WERI-Rb-1 (cell line): ENCODE data around the gene ZNF138.
"Not testable (repeated sequence)": the region's sequence is repeated elsewhere in the genome, so short reads cannot be mapped to it uniquely, and the experiment has no call there.

Experiments used
- DNase-seq: peaks from one replicate; pipeline ENCODE4 v3.0.0-alpha.2; 2020
- H3K27ac ChIP-seq: fragments of 250-450 bp; sonication (Bioruptor Pico); 2 replicates; pipeline ENCODE4 v1.5.1; 2020; ENCODE audit warnings: mild to moderate bottlenecking, moderate library complexity
- H3K27me3 ChIP-seq: fragments of 250-450 bp; sonication (Bioruptor Pico); 2 replicates; pipeline ENCODE4 v1.5.1; 2021; ENCODE audit warnings: mild to moderate bottlenecking, low read depth, moderate library complexity; ENCODE audit not compliant: insufficient read depth, severe bottlenecking
- H3K36me3 ChIP-seq: fragments of 250-450 bp; sonication (Bioruptor Pico); 2 replicates; pipeline ENCODE4 v1.5.1; 2020; ENCODE audit warnings: mild to moderate bottlenecking, moderate library complexity
- H3K4me3 ChIP-seq: 2 replicates; pipeline ENCODE4 v1.5.1; 2011; ENCODE audit warnings: low read depth, mild to moderate bottlenecking, control low read depth, low read length
- H3K9me3 ChIP-seq: fragments of 250-450 bp; sonication (Bioruptor Pico); 2 replicates; pipeline ENCODE4 v1.5.1; 2021; ENCODE audit warnings: mild to moderate bottlenecking, moderate library complexity; ENCODE audit not compliant: severe bottlenecking
- TF ChIP-seq, protein P1 (sequence below): IDR thresholded peaks from 2 replicates; pipeline ENCODE4 v1.5.1; 2011; ENCODE audit warnings: low read depth, mild to moderate bottlenecking, control low read depth, inconsistent platforms, low read length

Gene ZNF138

DNA sequence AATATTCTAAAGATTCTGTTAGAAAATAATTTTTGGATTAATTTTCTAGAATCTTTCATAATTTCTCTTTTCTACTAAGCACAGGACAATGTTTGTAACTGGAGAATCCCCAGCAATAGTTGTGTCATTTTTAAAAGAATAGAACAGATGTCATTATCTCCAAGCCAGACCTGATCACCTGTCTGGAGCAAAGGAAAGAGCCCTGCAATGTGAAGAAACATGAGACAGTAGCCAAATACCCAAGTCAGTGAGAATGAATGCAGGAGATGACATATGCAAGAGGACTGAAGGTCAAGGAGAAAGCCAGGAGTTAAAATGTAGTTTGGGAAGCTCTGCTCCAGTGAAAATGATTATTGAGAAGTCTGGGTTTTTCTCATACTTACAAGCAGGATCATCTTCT lies 25.4 kb upstream of the ZNF138 start:
- no peak for DNase-seq
- TF ChIP-seq, protein P1, sequence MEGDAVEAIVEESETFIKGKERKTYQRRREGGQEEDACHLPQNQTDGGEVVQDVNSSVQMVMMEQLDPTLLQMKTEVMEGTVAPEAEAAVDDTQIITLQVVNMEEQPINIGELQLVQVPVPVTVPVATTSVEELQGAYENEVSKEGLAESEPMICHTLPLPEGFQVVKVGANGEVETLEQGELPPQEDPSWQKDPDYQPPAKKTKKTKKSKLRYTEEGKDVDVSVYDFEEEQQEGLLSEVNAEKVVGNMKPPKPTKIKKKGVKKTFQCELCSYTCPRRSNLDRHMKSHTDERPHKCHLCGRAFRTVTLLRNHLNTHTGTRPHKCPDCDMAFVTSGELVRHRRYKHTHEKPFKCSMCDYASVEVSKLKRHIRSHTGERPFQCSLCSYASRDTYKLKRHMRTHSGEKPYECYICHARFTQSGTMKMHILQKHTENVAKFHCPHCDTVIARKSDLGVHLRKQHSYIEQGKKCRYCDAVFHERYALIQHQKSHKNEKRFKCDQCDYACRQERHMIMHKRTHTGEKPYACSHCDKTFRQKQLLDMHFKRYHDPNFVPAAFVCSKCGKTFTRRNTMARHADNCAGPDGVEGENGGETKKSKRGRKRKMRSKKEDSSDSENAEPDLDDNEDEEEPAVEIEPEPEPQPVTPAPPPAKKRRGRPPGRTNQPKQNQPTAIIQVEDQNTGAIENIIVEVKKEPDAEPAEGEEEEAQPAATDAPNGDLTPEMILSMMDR, result no peak
- Histone ChIP-seq H3K27ac (no peak overlapping the region), H3K27me3 (no peaks in the 10 kb centered on the region), H3K9me3 (no peaks in the 10 kb centered on the region), H3K36me3 (no peaks in the 10 kb centered on the region), H3K4me3 (no peak overlapping the region)

DNA sequence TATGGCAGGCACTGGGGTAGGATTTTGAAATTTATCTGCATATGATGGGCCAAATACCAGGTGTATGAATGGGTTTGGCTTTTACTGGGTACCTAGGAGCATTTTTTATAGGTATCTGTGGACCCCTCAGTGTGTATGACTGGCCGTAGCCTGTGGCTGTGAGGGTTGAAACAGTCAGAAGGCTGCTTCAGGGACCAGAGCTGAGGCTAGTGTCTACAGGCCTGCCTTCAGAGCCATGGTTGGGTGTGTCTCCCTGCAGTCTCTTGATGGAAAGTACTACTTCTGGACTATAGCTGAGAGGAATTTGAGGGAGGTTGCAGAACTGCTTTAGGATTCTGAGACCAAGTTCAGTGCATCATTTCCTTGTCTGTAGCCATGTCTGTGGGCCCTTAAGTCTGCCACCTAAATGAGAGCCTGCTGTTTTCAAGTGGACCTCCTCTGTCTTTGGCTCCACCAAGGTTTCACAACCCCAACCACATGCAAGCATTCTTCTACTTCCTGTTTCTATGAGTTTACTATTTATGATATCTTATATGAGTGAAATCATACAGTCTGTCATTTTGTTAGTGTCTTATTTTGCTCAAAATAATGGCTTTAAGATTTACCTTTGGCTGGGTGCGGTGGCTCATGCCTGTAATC lies 19.9 kb upstream of the ZNF138 start:
- no peak for DNase-seq

DNA sequence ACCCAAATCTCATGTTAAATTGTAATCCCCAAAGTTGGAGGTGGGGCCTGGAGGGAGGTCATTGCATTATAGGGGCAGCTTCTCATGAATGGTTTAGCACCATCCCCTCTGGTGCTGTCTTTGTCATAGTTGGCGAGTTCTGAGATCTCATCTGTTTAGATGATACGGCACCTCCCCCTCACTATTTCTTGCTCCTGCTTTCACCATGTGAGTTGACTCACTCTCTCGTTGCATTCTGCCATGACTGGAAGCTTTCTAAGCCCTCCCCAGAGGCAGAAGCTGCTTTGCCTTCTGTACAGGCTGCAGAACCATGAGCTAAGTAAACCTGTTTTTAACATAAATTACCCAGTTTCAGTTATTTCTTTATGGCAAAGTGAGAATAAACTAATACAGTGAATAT lies 18.9 kb upstream of the ZNF138 start:
- H3K4me3 ChIP-seq, result no peak overlapping the region
- TF ChIP-seq, protein P1, result no peak
- no peaks in the 10 kb centered on the region for H3K27me3 ChIP-seq
- no peaks in the 10 kb centered on the region for H3K9me3 ChIP-seq
- no peak overlapping the region for H3K27ac ChIP-seq
- no peaks in the 10 kb centered on the region for H3K36me3 ChIP-seq
- DNase-seq, result no peak

More for the DNA sequence above, 19.9 kb upstream of the ZNF138 start:
- H3K36me3 ChIP-seq, result no peaks in the 10 kb centered on the region
- no peak overlapping the region for H3K27ac ChIP-seq
- no peaks in the 10 kb centered on the region for H3K9me3 ChIP-seq
- TF ChIP-seq, protein P1, result no peak
- no peak overlapping the region for H3K4me3 ChIP-seq
- no peaks in the 10 kb centered on the region for H3K27me3 ChIP-seq

DNA sequence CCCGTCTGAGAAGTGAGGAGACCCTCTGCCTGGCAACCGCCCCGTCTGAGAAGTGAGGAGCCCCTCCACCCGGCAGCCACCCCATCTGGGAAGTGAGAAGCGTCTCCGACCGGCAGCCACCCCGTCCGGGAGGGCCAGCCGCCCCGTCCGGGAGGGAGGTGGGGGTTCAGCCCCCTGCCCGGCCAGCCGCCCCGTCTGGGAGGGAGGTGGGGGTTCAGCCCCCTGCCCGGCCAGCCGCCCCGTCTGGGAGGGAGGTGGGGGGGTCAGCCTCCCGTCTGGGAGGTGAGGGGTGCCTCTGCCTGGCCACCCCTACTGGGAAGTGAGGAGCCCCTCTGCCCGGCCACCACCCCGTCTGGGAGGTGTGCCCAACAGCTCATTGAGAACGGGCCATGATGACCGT lies 9.4 kb upstream of the ZNF138 start:
- H3K27ac ChIP-seq, H3K36me3 ChIP-seq, H3K9me3 ChIP-seq, DNase-seq, H3K4me3 ChIP-seq, H3K27me3 ChIP-seq: not testable (repeated sequence)

DNA sequence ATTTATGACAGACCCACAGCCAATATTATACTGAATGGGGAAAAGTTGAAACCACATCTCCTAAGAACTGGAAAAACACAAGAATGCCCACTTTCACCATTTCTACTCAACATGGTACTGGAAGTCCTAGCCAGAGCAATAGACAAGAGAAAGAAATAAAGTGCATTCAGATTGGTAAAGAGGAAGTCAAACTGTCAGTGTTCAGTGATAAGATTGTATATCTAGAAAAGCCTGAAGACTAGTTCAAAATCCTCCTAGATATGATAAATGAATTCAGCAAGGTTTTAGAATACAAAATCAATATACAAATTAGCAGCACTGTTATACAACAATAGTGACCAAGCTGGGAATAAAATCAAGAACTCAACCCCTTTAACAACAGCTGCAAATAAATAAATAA lies 6.9 kb upstream of the ZNF138 start:
- Histone ChIP-seq H3K9me3 (no peaks in the 10 kb centered on the region), H3K4me3 (no peak overlapping the region), H3K36me3 (no peaks in the 10 kb centered on the region), H3K27me3 (no peaks in the 10 kb centered on the region), H3K27ac (no peak overlapping the region)
- TF ChIP-seq, protein P1, result no peak
- no peak for DNase-seq

DNA sequence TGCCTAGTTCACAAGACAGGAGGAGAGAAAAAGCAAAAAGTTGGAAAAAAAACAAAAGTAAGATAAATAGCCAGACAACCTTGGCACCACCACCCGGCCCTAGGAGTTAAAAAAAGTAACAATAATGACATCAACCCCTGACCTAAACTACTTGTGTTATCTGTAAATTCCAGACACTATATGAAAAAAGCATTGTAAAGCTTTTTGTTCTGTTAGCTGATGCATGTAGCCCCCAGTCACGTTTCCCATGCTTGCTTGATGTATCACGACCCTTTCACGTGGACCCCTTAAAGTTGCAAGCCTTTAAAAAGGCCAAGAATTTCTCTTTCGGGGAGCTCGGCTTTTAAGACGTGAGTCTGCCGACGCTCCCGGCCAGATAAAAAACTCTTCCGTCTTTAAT lies 5.0 kb upstream of the ZNF138 start:
- DNase-seq, H3K27ac ChIP-seq, H3K36me3 ChIP-seq, H3K4me3 ChIP-seq, H3K9me3 ChIP-seq, H3K27me3 ChIP-seq: not testable (repeated sequence)

DNA sequence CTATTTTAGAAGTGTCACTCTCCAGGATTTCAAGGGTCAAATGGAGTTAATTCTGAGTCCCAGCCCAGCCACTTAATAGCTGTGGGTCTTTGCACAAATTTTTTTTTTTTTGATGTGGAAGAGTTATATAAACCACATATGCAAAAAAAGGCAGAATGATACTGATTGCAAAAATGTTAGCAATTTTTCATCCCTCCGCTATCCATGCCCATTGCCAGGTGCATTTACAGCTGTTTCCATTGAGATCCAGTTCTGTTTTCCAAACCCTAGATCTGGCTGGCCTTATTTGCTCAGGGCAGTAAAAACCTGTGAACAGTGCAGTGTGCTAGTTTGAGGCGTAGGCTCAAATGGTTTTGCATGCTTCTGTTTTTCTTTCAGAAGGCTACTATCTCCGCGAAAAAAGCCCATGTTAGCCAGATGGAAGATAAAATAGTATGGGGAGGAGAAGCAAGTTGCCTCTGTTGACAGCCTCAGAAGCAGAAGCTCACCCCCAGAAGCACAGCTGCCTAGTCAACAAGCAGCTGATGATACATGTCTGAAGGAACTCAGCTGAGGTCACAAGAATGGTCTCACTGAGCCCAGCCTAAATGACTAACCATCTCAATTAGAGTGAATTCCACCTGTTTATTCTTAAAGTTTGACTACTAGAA lies 997 bp upstream of the ZNF138 start:
- no peaks in the 10 kb centered on the region for H3K27me3 ChIP-seq
- no peak overlapping the region for H3K4me3 ChIP-seq
- H3K36me3 ChIP-seq, result peaks cover 5% of the 10 kb centered on the region
- no peaks in the 10 kb centered on the region for H3K9me3 ChIP-seq
- H3K27ac ChIP-seq, result no peak overlapping the region; the same call in 1 of the 2 replicates
- TF ChIP-seq, protein P1, result no peak
- DNase-seq, result no peak
